Loucy (cell line): ENCODE results near the gene GRAMD4.

Experiments
- CTCF ChIP-seq: fragments of 200-600 bp; sonication (generic); conservative IDR thresholded peaks from 2 replicates; pipeline ENCODE4 v1.5.1; 2014; ENCODE audit warnings: mild to moderate bottlenecking, antibody characterized with exemption, low read length
- EZH2phosphoT487 ChIP-seq: fragments of 200-600 bp; IDR thresholded peaks from 2 replicates; pipeline ENCODE4 v1.6.1; 2018; ENCODE audit warnings: antibody characterized with exemption, mild to moderate bottlenecking, moderate library complexity, borderline replicate concordance

GRCh38 chr22:46666577-46667244 is 46.5 kb downstream of the GRAMD4 start:
- TF ChIP-seq CTCF (no peak), EZH2phosphoT487 (no peak)
